Chondrocyte (in vitro differentiated cells): ENCODE measurements around the gene HSF2BP. TPM values are rescaled to one million over a fixed set of nuclear protein-coding genes. Genes with fewer than 3 reads are reported as not detected.
"Not testable (repeated sequence)": the region's sequence is repeated elsewhere in the genome, so short reads cannot be mapped to it uniquely, and the experiment has no call there.

Source experiments
- DNase-seq: peaks from one replicate; pipeline ENCODE4 v3.0.0; 2021; ENCODE audit warnings: mixed read lengths, low spot score
- H3K27ac Mint-ChIP-seq: one replicate; pipeline ENCODE4 v1.8.0; 2021; ENCODE audit warnings: mild to moderate bottlenecking, moderate library complexity, mixed read lengths; ENCODE audit not compliant: unreplicated experiment
- H3K27me3 Mint-ChIP-seq: 2 replicates; pipeline ENCODE4 v1.8.0; 2021; ENCODE audit warnings: low read depth, mixed read lengths
- H3K36me3 Mint-ChIP-seq: 2 replicates; pipeline ENCODE4 v1.8.0; 2021; ENCODE audit warnings: low read depth, mixed read lengths
- H3K4me1 Mint-ChIP-seq: 2 replicates; pipeline ENCODE4 v1.8.0; 2021; ENCODE audit warnings: low read depth, mild to moderate bottlenecking, mixed read lengths
- H3K4me3 Mint-ChIP-seq: one replicate; pipeline ENCODE4 v1.8.0; 2021; ENCODE audit warnings: mild to moderate bottlenecking, moderate library complexity, mixed read lengths; ENCODE audit not compliant: unreplicated experiment
- H3K9me3 Mint-ChIP-seq: 2 replicates; pipeline ENCODE4 v1.8.0; 2021; ENCODE audit warnings: low read depth, mixed read lengths
- CTCF ChIP-seq: fragments of 200-600 bp; sonication (generic); IDR thresholded peaks from 2 replicates; pipeline ENCODE4 v1.5.0; 2021; ENCODE audit warnings: antibody characterized with exemption, mild to moderate bottlenecking, moderate library complexity
- total RNA-seq: library from RNA; stranded (reverse); gene quantifications from 3 replicates; pipeline ENCODE4 v1.2.1, GENCODE V29; 2021

HSF2BP gene
- total RNA-seq, 1 donor from 2014 or later = 3.5 TPM

- H3K27ac Mint-ChIP-seq = no peak overlapping the region
- DNase-seq = no peak
- no peak for TF ChIP-seq CTCF
- H3K36me3 Mint-ChIP-seq = peaks cover 3% of the 10 kb centered on the region
- no peaks in the 10 kb centered on the region for H3K27me3 Mint-ChIP-seq
- peaks cover 26% of the 10 kb centered on the region for H3K4me1 Mint-ChIP-seq
- H3K4me3 Mint-ChIP-seq = no peak overlapping the region
- no peaks in the 10 kb centered on the region for H3K9me3 Mint-ChIP-seq
These were observed 61.6 kb downstream of the HSF2BP start for GRCh38 chr21:43597540-43598250.

GRCh38 chr21:43597052-43597451 lies 62.2 kb downstream of the HSF2BP start:
- no peak for TF ChIP-seq CTCF
- Mint-ChIP-seq H3K36me3 (peaks cover 3% of the 10 kb centered on the region), H3K27ac (peak overlapping the region; percentile 92), H3K4me3 (no peak overlapping the region), H3K4me1 (peaks cover 31% of the 10 kb centered on the region), H3K27me3 (no peaks in the 10 kb centered on the region), H3K9me3 (no peaks in the 10 kb centered on the region)
- DNase-seq = no peak

- peaks cover 3% of the 10 kb centered on the region for H3K36me3 Mint-ChIP-seq
These were observed 62.7 kb downstream of the HSF2BP start for GRCh38 chr21:43596616-43597015.

GRCh38 chr21:43595769-43596168 lies 63.5 kb downstream of the HSF2BP start:
- peak overlapping the region; percentile 49 for H3K27ac Mint-ChIP-seq
- not testable (repeated sequence) for DNase-seq, H3K9me3 Mint-ChIP-seq, H3K27me3 Mint-ChIP-seq, H3K36me3 Mint-ChIP-seq, H3K4me3 Mint-ChIP-seq
- peaks cover 41% of the 10 kb centered on the region for H3K4me1 Mint-ChIP-seq

More at GRCh38 chr21:43596616-43597015, 62.7 kb downstream of the HSF2BP start:
- no peaks in the 10 kb centered on the region for H3K9me3 Mint-ChIP-seq
- H3K27ac Mint-ChIP-seq = peak overlapping the region; percentile 92
- TF ChIP-seq CTCF = no peak
- no peak for DNase-seq
- H3K4me1 Mint-ChIP-seq = peaks cover 34% of the 10 kb centered on the region
- no peaks in the 10 kb centered on the region for H3K27me3 Mint-ChIP-seq
- no peak overlapping the region for H3K4me3 Mint-ChIP-seq

- no peak for TF ChIP-seq CTCF
- peaks cover 65% of the 10 kb centered on the region for H3K4me1 Mint-ChIP-seq
- H3K36me3 Mint-ChIP-seq = peaks cover 7% of the 10 kb centered on the region
- no peaks in the 10 kb centered on the region for H3K9me3 Mint-ChIP-seq
- no peaks in the 10 kb centered on the region for H3K27me3 Mint-ChIP-seq
- peak overlapping the region; percentile 90 for H3K27ac Mint-ChIP-seq
- DNase-seq = no peak
- H3K4me3 Mint-ChIP-seq = no peak overlapping the region
These were observed 66.2 kb downstream of the HSF2BP start for GRCh38 chr21:43593078-43593477.

- DNase-seq = no peak
- no peak overlapping the region for H3K4me3 Mint-ChIP-seq
- no peaks in the 10 kb centered on the region for H3K27me3 Mint-ChIP-seq
- peak overlapping the region; percentile 53 for H3K27ac Mint-ChIP-seq
- H3K4me1 Mint-ChIP-seq = peaks cover 73% of the 10 kb centered on the region
- peaks cover 9% of the 10 kb centered on the region for H3K36me3 Mint-ChIP-seq
- H3K9me3 Mint-ChIP-seq = no peaks in the 10 kb centered on the region
- no peak for TF ChIP-seq CTCF
These were observed 67.7 kb downstream of the HSF2BP start for GRCh38 chr21:43591571-43591970.
